ENCODE data around the gene GCN1. TPM values are rescaled to one million over a fixed set of nuclear protein-coding genes. Genes with fewer than 3 reads are reported as not detected.
"Not testable (repeated sequence)": the region's sequence is repeated elsewhere in the genome, so short reads cannot be mapped to it uniquely, and the experiment has no call there.

GCN1 gene
- polyA plus RNA-seq, 4 donors, result 12.3 to 47.9 (median 21.0) TPM

GRCh38 chr12:120216742-120217605 is 22.5 kb upstream of the GCN1 start:
- H3K36me3 ChIP-seq (ENCODE audit: control insufficient read depth in 3 of 3, insufficient read depth in 2 of 3, low read depth in 1 of 3, low read length in 3 of 3), result peaks cover 19 to 100% (median 41%) of the 10 kb centered on the region in 3 donors
- H3K27me3 ChIP-seq (ENCODE audit: control insufficient read depth in 3 of 3, insufficient read depth in 3 of 3, low read length in 3 of 3), result no peaks in the 10 kb centered on the region
- no peak overlapping the region for H3K4me3 ChIP-seq (ENCODE audit: low read depth in 1 of 3, low read length in 3 of 3)
- 88 to 93% (median 89%) methylated on average over 27 to 32 of the region's 32 CpGs for WGBS, 3 donors
- H3K9me3 ChIP-seq (ENCODE audit: control insufficient read depth in 2 of 2, insufficient read depth in 1 of 2, low read depth in 1 of 2, low read length in 1 of 2), result no peaks in the 10 kb centered on the region
- FAIRE-seq (no peak), DNase-seq (no peak)
- no peaks in the 10 kb centered on the region for H3K4me1 ChIP-seq (ENCODE audit: control insufficient read depth in 3 of 3, insufficient read depth in 2 of 3, low read depth in 1 of 3, low read length in 2 of 3)
- no peak overlapping the region for H3K27ac ChIP-seq (ENCODE audit: low read depth in 1 of 3, low read length in 2 of 3)

- H3K36me3 ChIP-seq (ENCODE audit: control insufficient read depth in 3 of 3, insufficient read depth in 2 of 3, low read depth in 1 of 3, low read length in 3 of 3), result peaks cover 23 to 100% (median 43%) of the 10 kb centered on the region in 3 donors
- FAIRE-seq (no peak), DNase-seq (no peak)
- H3K9me3 ChIP-seq (ENCODE audit: control insufficient read depth in 2 of 2, insufficient read depth in 1 of 2, low read depth in 1 of 2, low read length in 1 of 2), result no peaks in the 10 kb centered on the region
- H3K27ac ChIP-seq (ENCODE audit: low read depth in 1 of 3, low read length in 2 of 3), result no peak overlapping the region
- WGBS, 3 donors, result 84 to 89% (median 88%) methylated on average over 21 to 23 of the region's 23 CpGs
- no peaks in the 10 kb centered on the region for H3K4me1 ChIP-seq (ENCODE audit: control insufficient read depth in 3 of 3, insufficient read depth in 2 of 3, low read depth in 1 of 3, low read length in 2 of 3)
- no peak overlapping the region for H3K4me3 ChIP-seq (ENCODE audit: low read depth in 1 of 3, low read length in 3 of 3)
- H3K27me3 ChIP-seq (ENCODE audit: control insufficient read depth in 3 of 3, insufficient read depth in 3 of 3, low read length in 3 of 3), result no peaks in the 10 kb centered on the region
Observed at GRCh38 chr12:120215766-120216735, 21.5 kb upstream of the GCN1 start.

- no peak for FAIRE-seq
- WGBS, 3 donors, result 67 to 82% (median 79%) methylated on average over 12 to 15 of the region's 15 CpGs
- Histone ChIP-seq H3K9me3 (ENCODE audit: control insufficient read depth in 2 of 2, insufficient read depth in 1 of 2, low read depth in 1 of 2, low read length in 1 of 2) (no peaks in the 10 kb centered on the region), H3K4me3 (ENCODE audit: low read depth in 1 of 3, low read length in 3 of 3) (no peak overlapping the region), H3K36me3 (ENCODE audit: control insufficient read depth in 3 of 3, insufficient read depth in 2 of 3, low read depth in 1 of 3, low read length in 3 of 3) (peaks cover 26 to 100% (median 41%) of the 10 kb centered on the region in 3 donors), H3K27me3 (ENCODE audit: control insufficient read depth in 3 of 3, insufficient read depth in 3 of 3, low read length in 3 of 3) (no peaks in the 10 kb centered on the region), H3K4me1 (ENCODE audit: control insufficient read depth in 3 of 3, insufficient read depth in 2 of 3, low read depth in 1 of 3, low read length in 2 of 3) (no peaks in the 10 kb centered on the region), H3K27ac (ENCODE audit: low read depth in 1 of 3, low read length in 2 of 3) (no peak overlapping the region)
- no peak for DNase-seq
Observed at GRCh38 chr12:120215357-120215735, 20.8 kb upstream of the GCN1 start.

GRCh38 chr12:120214626-120215356 is 20.3 kb upstream of the GCN1 start:
- H3K4me3 ChIP-seq (ENCODE audit: low read depth in 1 of 3, low read length in 3 of 3), result no peak overlapping the region
- no peaks in the 10 kb centered on the region for H3K9me3 ChIP-seq (ENCODE audit: control insufficient read depth in 2 of 2, insufficient read depth in 1 of 2, low read depth in 1 of 2, low read length in 1 of 2)
- no peak for DNase-seq
- peaks cover 24 to 99% (median 37%) of the 10 kb centered on the region in 3 donors for H3K36me3 ChIP-seq (ENCODE audit: control insufficient read depth in 3 of 3, insufficient read depth in 2 of 3, low read depth in 1 of 3, low read length in 3 of 3)
- H3K4me1 ChIP-seq (ENCODE audit: control insufficient read depth in 3 of 3, insufficient read depth in 2 of 3, low read depth in 1 of 3, low read length in 2 of 3), result no peaks in the 10 kb centered on the region
- H3K27ac ChIP-seq (ENCODE audit: low read depth in 1 of 3, low read length in 2 of 3), result no peak overlapping the region
- no peaks in the 10 kb centered on the region for H3K27me3 ChIP-seq (ENCODE audit: control insufficient read depth in 3 of 3, insufficient read depth in 3 of 3, low read length in 3 of 3)
- WGBS, 3 donors, result 91 to 93% (median 92%) methylated on average over 33 to 34 of the region's 34 CpGs
- FAIRE-seq, result no peak

GRCh38 chr12:120213758-120214157 is 19.2 kb upstream of the GCN1 start:
- no peaks in the 10 kb centered on the region for H3K27me3 ChIP-seq (ENCODE audit: control insufficient read depth in 3 of 3, insufficient read depth in 3 of 3, low read length in 3 of 3)
- FAIRE-seq (no peak), DNase-seq (no peak)
- no peak overlapping the region for H3K27ac ChIP-seq (ENCODE audit: low read depth in 1 of 3, low read length in 2 of 3)
- WGBS, 3 donors, result 96 to 97% (median 96%) methylated on average over 20 of the region's 20 CpGs
- H3K4me1 ChIP-seq (ENCODE audit: control insufficient read depth in 3 of 3, insufficient read depth in 2 of 3, low read depth in 1 of 3, low read length in 2 of 3), result no peaks in the 10 kb centered on the region
- H3K4me3 ChIP-seq (ENCODE audit: low read depth in 1 of 3, low read length in 3 of 3), result no peak overlapping the region
- H3K36me3 ChIP-seq (ENCODE audit: control insufficient read depth in 3 of 3, insufficient read depth in 2 of 3, low read depth in 1 of 3, low read length in 3 of 3), result peaks cover 17 to 94% (median 35%) of the 10 kb centered on the region in 3 donors
- no peaks in the 10 kb centered on the region for H3K9me3 ChIP-seq (ENCODE audit: control insufficient read depth in 2 of 2, insufficient read depth in 1 of 2, low read depth in 1 of 2, low read length in 1 of 2)

GRCh38 chr12:120213182-120213581 is 18.7 kb upstream of the GCN1 start:
- 90 to 91% (median 91%) methylated on average over 4 to 5 of the region's 5 CpGs for WGBS, 3 donors
- H3K9me3 ChIP-seq (ENCODE audit: control insufficient read depth in 2 of 2, insufficient read depth in 1 of 2, low read depth in 1 of 2, low read length in 1 of 2); H3K4me1 ChIP-seq (ENCODE audit: control insufficient read depth in 3 of 3, insufficient read depth in 2 of 3, low read depth in 1 of 3, low read length in 2 of 3); H3K27me3 ChIP-seq (ENCODE audit: control insufficient read depth in 3 of 3, insufficient read depth in 3 of 3, low read length in 3 of 3); FAIRE-seq; H3K4me3 ChIP-seq (ENCODE audit: low read depth in 1 of 3, low read length in 3 of 3); DNase-seq; H3K27ac ChIP-seq (ENCODE audit: low read depth in 1 of 3, low read length in 2 of 3): not testable (repeated sequence)
- peaks cover 17 to 91% (median 35%) of the 10 kb centered on the region in 3 donors for H3K36me3 ChIP-seq (ENCODE audit: control insufficient read depth in 3 of 3, insufficient read depth in 2 of 3, low read depth in 1 of 3, low read length in 3 of 3)

- 95 to 96% (median 95%) methylated on average over 24 of the region's 24 CpGs for WGBS, 3 donors
- Histone ChIP-seq H3K4me1 (ENCODE audit: control insufficient read depth in 3 of 3, insufficient read depth in 2 of 3, low read depth in 1 of 3, low read length in 2 of 3) (no peaks in the 10 kb centered on the region), H3K9me3 (ENCODE audit: control insufficient read depth in 2 of 2, insufficient read depth in 1 of 2, low read depth in 1 of 2, low read length in 1 of 2) (no peaks in the 10 kb centered on the region), H3K27ac (ENCODE audit: low read depth in 1 of 3, low read length in 2 of 3) (no peak overlapping the region), H3K36me3 (ENCODE audit: control insufficient read depth in 3 of 3, insufficient read depth in 2 of 3, low read depth in 1 of 3, low read length in 3 of 3) (peaks cover 17 to 83% (median 35%) of the 10 kb centered on the region in 3 donors), H3K27me3 (ENCODE audit: control insufficient read depth in 3 of 3, insufficient read depth in 3 of 3, low read length in 3 of 3) (no peaks in the 10 kb centered on the region), H3K4me3 (ENCODE audit: low read depth in 1 of 3, low read length in 3 of 3) (no peak overlapping the region)
- no peak for FAIRE-seq
- no peak for DNase-seq
Observed at GRCh38 chr12:120212301-120212700, 17.8 kb upstream of the GCN1 start.

- DNase-seq (no peak), FAIRE-seq (no peak)
- H3K4me3 ChIP-seq (ENCODE audit: low read depth in 1 of 3, low read length in 3 of 3), result no peak overlapping the region
- WGBS, 3 donors, result 86 to 93% (median 89%) methylated on average over 9 of the region's 9 CpGs
- no peaks in the 10 kb centered on the region for H3K4me1 ChIP-seq (ENCODE audit: control insufficient read depth in 3 of 3, insufficient read depth in 2 of 3, low read depth in 1 of 3, low read length in 2 of 3)
- H3K9me3 ChIP-seq (ENCODE audit: control insufficient read depth in 2 of 2, insufficient read depth in 1 of 2, low read depth in 1 of 2, low read length in 1 of 2), result no peaks in the 10 kb centered on the region
- H3K27me3 ChIP-seq (ENCODE audit: control insufficient read depth in 3 of 3, insufficient read depth in 3 of 3, low read length in 3 of 3), result no peaks in the 10 kb centered on the region
- H3K36me3 ChIP-seq (ENCODE audit: control insufficient read depth in 3 of 3, insufficient read depth in 2 of 3, low read depth in 1 of 3, low read length in 3 of 3), result peaks cover 17 to 82% (median 34%) of the 10 kb centered on the region in 3 donors
- no peak overlapping the region for H3K27ac ChIP-seq (ENCODE audit: low read depth in 1 of 3, low read length in 2 of 3)
Observed at GRCh38 chr12:120211904-120212283, 17.4 kb upstream of the GCN1 start.
